Measurements from ENCODE around the gene GJA5. TPM values are rescaled to one million over a fixed set of nuclear protein-coding genes. Genes with fewer than 3 reads are reported as not detected.

The GJA5 gene
- total and polyA plus RNA-seq, 11 donors = 5.8 to 31.0 (median 11.7) TPM

GRCh38 chr1:147752511-147752910 is 7.9 kb downstream of the GJA5 start:
- peak overlapping the region in 1 of 12 donors; percentile 42 for H3K27ac ChIP-seq
- peaks cover 0 to 44% (median 9%) of the 10 kb centered on the region in 12 donors for H3K4me1 ChIP-seq
- DNase-seq (no peak), ATAC-seq (no peak)
- no peak for TF ChIP-seq POLR2A (IDR thresholded peaks at IDR 0.05)
- TF ChIP-seq CTCF (IDR thresholded peaks at IDR 0.05) = no peak
- no peaks in the 10 kb centered on the region for H3K36me3 ChIP-seq
- no peaks in the 10 kb centered on the region for H3K27me3 ChIP-seq
- H3K4me3 ChIP-seq = no peak overlapping the region
- 75 to 87% (median 82%) methylated on average over 7 of the region's 7 CpGs for WGBS, 4 donors
- intact Hi-C loops (cut with DNase I) = loop anchor here in 1 of 10 donors (10.0 kb wide), 1 partner anchor 62 kb away; no protein-coding TSS in a partner anchor
- H3K9me3 ChIP-seq = no peaks in the 10 kb centered on the region

DNA sequence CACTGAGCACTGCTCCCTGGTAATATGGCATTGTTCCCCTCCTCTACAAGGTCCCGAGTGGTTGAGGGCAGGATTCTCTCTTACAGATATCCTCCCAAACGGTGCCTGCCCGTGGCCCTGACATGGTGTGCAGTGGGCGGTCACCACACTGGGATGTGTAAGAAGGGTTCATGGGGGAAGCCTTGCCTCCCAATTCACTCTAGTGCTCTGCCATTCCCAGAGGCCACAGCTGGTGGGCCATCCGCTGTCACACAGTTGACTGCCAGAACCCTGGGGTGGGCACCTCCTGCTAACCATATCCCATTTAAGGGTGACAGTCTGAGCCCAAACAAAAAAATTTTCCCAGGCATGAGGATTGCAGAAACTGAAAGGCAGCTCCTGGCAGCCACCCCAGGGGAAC is 9.1 kb downstream of the GJA5 start:
- ATAC-seq (no peak), DNase-seq (no peak)
- no peak overlapping the region for H3K4me3 ChIP-seq
- H3K27ac ChIP-seq = no peak overlapping the region
- H3K4me1 ChIP-seq = peaks cover 0 to 33% (median 6%) of the 10 kb centered on the region in 12 donors
- WGBS, 4 donors = 78 to 86% (median 80%) methylated on average over 5 of the region's 5 CpGs
- no peaks in the 10 kb centered on the region for H3K36me3 ChIP-seq
- H3K27me3 ChIP-seq = no peaks in the 10 kb centered on the region
- intact Hi-C loops (cut with DNase I) = loop anchor here in 1 of 10 donors (10.0 kb wide), 1 partner anchor 63 kb away; no protein-coding TSS in a partner anchor
- no peaks in the 10 kb centered on the region for H3K9me3 ChIP-seq
- TF ChIP-seq POLR2A (IDR thresholded peaks at IDR 0.05) (no peak), CTCF (IDR thresholded peaks at IDR 0.05) (no peak)

GRCh38 chr1:147750618-147751217 is 9.7 kb downstream of the GJA5 start:
- DNase-seq (no peak), ATAC-seq (no peak)
- no peak for TF ChIP-seq POLR2A (IDR thresholded peaks at IDR 0.05)
- TF ChIP-seq CTCF (IDR thresholded peaks at IDR 0.05) = no peak
- H3K9me3 ChIP-seq = no peaks in the 10 kb centered on the region
- H3K27me3 ChIP-seq = no peaks in the 10 kb centered on the region
- no peak overlapping the region for H3K27ac ChIP-seq
- H3K36me3 ChIP-seq = no peaks in the 10 kb centered on the region
- H3K4me1 ChIP-seq = peaks cover 0 to 29% (median 6%) of the 10 kb centered on the region in 12 donors
- intact Hi-C loops (cut with DNase I) = loop anchor here in 2 of 10 donors (1.0 to 10.0 kb wide), 2 partner anchors 12 to 64 kb away; no protein-coding TSS in a partner anchor
- no peak overlapping the region for H3K4me3 ChIP-seq
- WGBS, 4 donors = 77 to 82% (median 80%) methylated on average over 7 of the region's 7 CpGs

DNA sequence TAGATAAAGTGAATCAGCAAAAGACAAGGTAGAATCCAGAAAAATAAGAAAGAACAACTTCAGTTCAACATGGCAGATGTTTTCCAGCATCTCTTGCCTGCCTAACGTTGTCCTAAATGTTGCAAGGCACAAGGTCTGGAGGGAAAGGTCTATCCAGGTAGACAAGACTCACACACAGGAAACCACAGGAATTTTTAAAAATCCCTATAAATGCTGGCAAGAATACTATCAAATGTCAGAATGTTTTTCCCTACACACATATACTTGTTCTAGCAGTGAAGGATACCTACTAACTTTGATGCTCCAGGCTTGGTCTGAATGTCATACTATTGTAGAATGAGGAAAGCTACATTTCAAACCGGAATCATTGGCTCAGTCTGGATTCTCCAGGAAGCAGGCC is 10.6 kb downstream of the GJA5 start:
- WGBS, 4 donors = 91 to 94% (median 92%) methylated on average over 2 of the region's 2 CpGs

More for the DNA sequence above, 10.6 kb downstream of the GJA5 start:
- Histone ChIP-seq H3K4me3 (no peak overlapping the region), H3K9me3 (no peaks in the 10 kb centered on the region), H3K27ac (peak overlapping the region in 2 of 12 donors; percentile 71 to 73), H3K36me3 (no peaks in the 10 kb centered on the region), H3K27me3 (no peaks in the 10 kb centered on the region), H3K4me1 (peaks cover 0 to 29% (median 6%) of the 10 kb centered on the region in 12 donors)
- ATAC-seq = no peak
- DNase-seq = no peak
- TF ChIP-seq POLR2A (IDR thresholded peaks at IDR 0.05) = no peak
- no peak for TF ChIP-seq CTCF (IDR thresholded peaks at IDR 0.05)
- intact Hi-C loops (cut with DNase I) = loop anchor here in 4 of 10 donors (1.0 to 10.0 kb wide), 5 partner anchors 13 to 75 kb away; no protein-coding TSS in a partner anchor
